Endothelial cell of umbilical vein (primary cell): Measurements from ENCODE around the gene TMEM144. TPM values are rescaled to one million over a fixed set of nuclear protein-coding genes. Genes with fewer than 3 reads are reported as not detected.

Experiments used
- BruUV-seq: library from RNA; stranded (reverse); fragments of 400-500 nt; replicated peaks from 2 replicates; lab custom pipeline; 2021; lab: Mats Ljungman, UMichigan
- CTCF ChIA-PET: fragments of 300-600, 350-600 bp; sonication (Branson Sonifier 250); formaldehyde crosslinking; loops from one replicate; lab custom pipeline; 2021; ENCODE audit warnings: antibody characterized with exemption, inconsistent platforms; lab: Charles Lee
- POLR2A ChIA-PET: fragments of 300-600, 350-600 bp; sonication (Branson Sonifier 250); formaldehyde crosslinking; loops from one replicate; lab custom pipeline; 2021; ENCODE audit warnings: antibody characterized with exemption, inconsistent platforms; lab: Charles Lee
- DNase-seq: peaks from one replicate; pipeline ENCODE4 v3.0.0-alpha.2; 2011; ENCODE audit warnings: low read depth, low spot score
- FAIRE-seq: peaks from 2 replicates; lab custom pipeline; 2011; peaks lifted over from hg19 to GRCh38; lab: Jason Lieb, UNC
- H2AFZ ChIP-seq: 2 replicates; pipeline ENCODE4 v1.6.0; 2012; ENCODE audit warnings: low read depth, low read length, control low read depth, inconsistent platforms
- H3K27ac ChIP-seq: 2 replicates; pipeline ENCODE4 v1.5.1; 2011; ENCODE audit warnings: low read depth, mild to moderate bottlenecking, control low read depth, low read length, moderate library complexity; ENCODE audit not compliant: insufficient read depth
- H3K27me3 ChIP-seq, 2 experiments: 2 replicates each; pipeline versions ENCODE4 v1.6.0 to v1.6.1; 2011; ENCODE audit warnings: low read length in 2 of 2, mixed read lengths in 1 of 2; ENCODE audit not compliant: control insufficient read depth in 2 of 2, insufficient read depth in 2 of 2
- H3K36me3 ChIP-seq, 2 experiments: 2 replicates in 1 of 2; 3 replicates in 1 of 2; pipeline ENCODE4 v1.5.1; 2011; ENCODE audit warnings: low read length in 2 of 2, mild to moderate bottlenecking in 1 of 2, moderate library complexity in 1 of 2; ENCODE audit not compliant: control insufficient read depth in 2 of 2, insufficient read depth in 2 of 2; ENCODE audit errors: extremely low read depth in 1 of 2
- H3K4me1 ChIP-seq: 3 replicates; pipeline ENCODE4 v1.5.1; 2011; ENCODE audit warnings: mild to moderate bottlenecking, low read length; ENCODE audit not compliant: control insufficient read depth, insufficient read depth; ENCODE audit errors: extremely low read depth
- H3K4me2 ChIP-seq: 2 replicates; pipeline ENCODE4 v1.6.1; 2011; ENCODE audit warnings: low read length, control low read depth, mixed read lengths; ENCODE audit not compliant: insufficient read depth
- H3K4me3 ChIP-seq, 3 experiments: fragments of 200-600 bp in 1 of 3; sonication (generic), shearing (Covaris generic) in 1 of 3; replicated peaks in 1 of 3; 2 replicates each; pipeline ENCODE4 v1.5.1; 2011 to 2016; ENCODE audit warnings: control low read depth in 3 of 3, low read length in 3 of 3, mild to moderate bottlenecking in 2 of 3, inconsistent platforms in 1 of 3, low read depth in 1 of 3, moderate library complexity in 1 of 3; ENCODE audit not compliant: insufficient read depth in 1 of 3
- H3K79me2 ChIP-seq: 2 replicates; pipeline ENCODE4 v1.6.0; 2012; ENCODE audit warnings: low read length, inconsistent platforms; ENCODE audit not compliant: control insufficient read depth, insufficient read depth
- H3K9ac ChIP-seq: replicated peaks from 2 replicates; pipeline ENCODE3; 2011; ENCODE audit warnings: low read length, control low read depth; ENCODE audit not compliant: insufficient read depth; ENCODE audit errors: extremely low read depth
- H3K9me1 ChIP-seq: replicated peaks from 3 replicates; pipeline ENCODE4 v1.6.0; 2011; ENCODE audit warnings: mild to moderate bottlenecking, low read length; ENCODE audit not compliant: control insufficient read depth, insufficient read depth; ENCODE audit errors: extremely low read depth
- H3K9me3 ChIP-seq: replicated peaks from 2 replicates; pipeline ENCODE4 v1.5.1; 2012; ENCODE audit warnings: low read length, inconsistent platforms; ENCODE audit not compliant: control insufficient read depth, insufficient read depth
- H4K20me1 ChIP-seq: replicated peaks from 2 replicates; pipeline ENCODE3; 2011; ENCODE audit warnings: mild to moderate bottlenecking, low read length; ENCODE audit not compliant: control insufficient read depth, insufficient read depth; ENCODE audit errors: extremely low read depth
- EZH2 ChIP-seq: IDR thresholded peaks from 2 replicates; pipeline ENCODE4 v1.6.1; 2012; ENCODE audit warnings: borderline replicate concordance, low read depth, mild to moderate bottlenecking, moderate library complexity, low read length, inconsistent platforms; ENCODE audit not compliant: severe bottlenecking
- FOS ChIP-seq: IDR thresholded peaks from 2 replicates; pipeline ENCODE4 v1.6.1; 2011; ENCODE audit warnings: mild to moderate bottlenecking, low read length, moderate library complexity, borderline replicate concordance; ENCODE audit not compliant: insufficient read depth
- GATA2 ChIP-seq: IDR thresholded peaks from 2 replicates; pipeline ENCODE4 v1.7.0; 2011; ENCODE audit warnings: low read depth, mild to moderate bottlenecking, moderate library complexity, mixed read lengths, low read length; ENCODE audit not compliant: insufficient read length, insufficient read depth
- JUN ChIP-seq: IDR thresholded peaks from 2 replicates; pipeline ENCODE4 v1.6.1; 2011; ENCODE audit warnings: borderline replicate concordance, low read depth; ENCODE audit not compliant: insufficient read length, insufficient read depth
- MAX ChIP-seq: IDR thresholded peaks from 2 replicates; pipeline ENCODE4 v1.6.1; 2011; ENCODE audit not compliant: insufficient read depth, insufficient read length
- MYC ChIP-seq: IDR thresholded peaks from one replicate; pipeline ENCODE4 v1.6.1; 2011; ENCODE audit warnings: mild to moderate bottlenecking, low read depth, low read length
- POLR2A ChIP-seq: IDR thresholded peaks from 2 replicates; pipeline ENCODE4 v1.6.1; 2012; ENCODE audit warnings: low read depth, mild to moderate bottlenecking, control low read depth, low read length
- POLR2AphosphoS5 ChIP-seq: IDR thresholded peaks from 2 replicates; pipeline ENCODE4 v1.6.1; 2012; ENCODE audit warnings: low read depth, mild to moderate bottlenecking, control low read depth, low read length, moderate library complexity; ENCODE audit not compliant: insufficient read depth
- dilution Hi-C: fragments of 300-500 bp; cut with MboI; formaldehyde crosslinking; loops from one replicate; pipeline ENCODE4 v1.15.0; 2019; ENCODE audit warnings: low sequenced_read_pairs; ENCODE audit not compliant: extremely low pct_ligation_motif_present
- intact Hi-C: fragments of 100-400 bp; cut with micrococcal nuclease; formaldehyde crosslinking; loops from one replicate; pipeline ENCODE4 v1.10.0; 2022
- polyA plus RNA-seq, 4 experiments: library from polyadenylated mRNA; depleted of rRNA in 3 of 4; stranded (reverse) in 3 of 4; unstranded in 1 of 4; fragments of >200 nt; gene quantifications; 2 replicates each; pipeline versions ENCODE4 v1.2.1 to v1.2.3, GENCODE V29; 2011 to 2012; ENCODE audit warnings: missing spikeins in 1 of 4
- total RNA-seq: library from RNA; stranded (reverse); gene quantifications from 2 replicates; pipeline ENCODE4 v1.2.3, GENCODE V29; 2021
- TF ChIP-seq, protein P1 (sequence below), 2 donors: IDR thresholded peaks; 1 replicate in 1 of 2; 2 replicates in 1 of 2; pipeline ENCODE4 v1.5.1; 2011; ENCODE audit warnings: low read length in 2 of 2, mild to moderate bottlenecking in 2 of 2, moderate library complexity in 2 of 2, control low read depth in 1 of 2, inconsistent platforms in 1 of 2, low read depth in 1 of 2; ENCODE audit not compliant: insufficient read depth in 1 of 2; ENCODE audit errors: extremely low read depth in 1 of 2

TMEM144 gene
- total and polyA plus RNA-seq, 2 donors (not counting 3 experiments of a cell fraction or from before 2014, with no cell fraction given), result 10.5 to 23.0 TPM

GRCh38 chr4:158290912-158291311 lies 80.6 kb downstream of the TMEM144 start:
- H2AFZ ChIP-seq, result no peak overlapping the region
- no peaks in the 10 kb centered on the region for H3K9me3 ChIP-seq
- BruUV-seq, result no TSS peak
- no peaks in the 10 kb centered on the region for H3K36me3 ChIP-seq
- ChIA-PET POLR2A (no interaction called here), CTCF (no interaction called here)
- H3K9me1 ChIP-seq, result no peaks in the 10 kb centered on the region
- no peak overlapping the region for H3K27ac ChIP-seq
- H4K20me1 ChIP-seq, result no peaks in the 10 kb centered on the region
- DNase-seq (no peak), FAIRE-seq (no peak)
- TF ChIP-seq POLR2A, result no peak
- no peak for TF ChIP-seq FOS
- TF ChIP-seq, protein P1, sequence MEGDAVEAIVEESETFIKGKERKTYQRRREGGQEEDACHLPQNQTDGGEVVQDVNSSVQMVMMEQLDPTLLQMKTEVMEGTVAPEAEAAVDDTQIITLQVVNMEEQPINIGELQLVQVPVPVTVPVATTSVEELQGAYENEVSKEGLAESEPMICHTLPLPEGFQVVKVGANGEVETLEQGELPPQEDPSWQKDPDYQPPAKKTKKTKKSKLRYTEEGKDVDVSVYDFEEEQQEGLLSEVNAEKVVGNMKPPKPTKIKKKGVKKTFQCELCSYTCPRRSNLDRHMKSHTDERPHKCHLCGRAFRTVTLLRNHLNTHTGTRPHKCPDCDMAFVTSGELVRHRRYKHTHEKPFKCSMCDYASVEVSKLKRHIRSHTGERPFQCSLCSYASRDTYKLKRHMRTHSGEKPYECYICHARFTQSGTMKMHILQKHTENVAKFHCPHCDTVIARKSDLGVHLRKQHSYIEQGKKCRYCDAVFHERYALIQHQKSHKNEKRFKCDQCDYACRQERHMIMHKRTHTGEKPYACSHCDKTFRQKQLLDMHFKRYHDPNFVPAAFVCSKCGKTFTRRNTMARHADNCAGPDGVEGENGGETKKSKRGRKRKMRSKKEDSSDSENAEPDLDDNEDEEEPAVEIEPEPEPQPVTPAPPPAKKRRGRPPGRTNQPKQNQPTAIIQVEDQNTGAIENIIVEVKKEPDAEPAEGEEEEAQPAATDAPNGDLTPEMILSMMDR (IDR thresholded peaks at IDR 0.05; ENCODE audit: extremely low read depth in 1 of 2, insufficient read depth in 1 of 2, low read depth in 1 of 2, low read length in 2 of 2), result no peak
- no peak for TF ChIP-seq JUN
- no peak for TF ChIP-seq MYC
- no peak for TF ChIP-seq EZH2
- TF ChIP-seq POLR2AphosphoS5, result no peak
- no peak for TF ChIP-seq MAX
- TF ChIP-seq GATA2, result no peak
- no peak overlapping the region for H3K4me2 ChIP-seq
- intact Hi-C loops, result no loop called here
- H3K27me3 ChIP-seq, result no peaks in the 10 kb centered on the region
- no peak overlapping the region for H3K4me3 ChIP-seq
- H3K79me2 ChIP-seq, result no peaks in the 10 kb centered on the region
- dilution Hi-C loops, result no loop called here
- no peak overlapping the region for H3K9ac ChIP-seq
- no peaks in the 10 kb centered on the region for H3K4me1 ChIP-seq
